Mucosa of stomach (tissue), 1 donor: ENCODE measurements around the gene TENM3.

Experiments
- H3K27me3 ChIP-seq: one replicate; pipeline ENCODE4 v1.7.0; 2013; ENCODE audit warnings: mild to moderate bottlenecking, low read length; ENCODE audit not compliant: control insufficient read depth, insufficient read depth
- H3K36me3 ChIP-seq: one replicate; pipeline ENCODE4 v1.7.0; 2013; ENCODE audit warnings: low read length; ENCODE audit not compliant: control insufficient read depth, insufficient read depth
- H3K4me1 ChIP-seq: one replicate; pipeline ENCODE4 v1.7.0; 2013; ENCODE audit warnings: mild to moderate bottlenecking, low read length; ENCODE audit not compliant: control insufficient read depth, insufficient read depth
- H3K4me3 ChIP-seq: one replicate; pipeline ENCODE4 v1.7.0; 2013; ENCODE audit warnings: low read length
- H3K9ac ChIP-seq: one replicate; pipeline ENCODE4 v1.7.0; 2013; ENCODE audit warnings: mild to moderate bottlenecking, low read length, moderate library complexity
- H3K9me3 ChIP-seq: one replicate; pipeline ENCODE4 v1.7.0; 2013; ENCODE audit warnings: mild to moderate bottlenecking, low read length, moderate library complexity; ENCODE audit not compliant: control insufficient read depth
- donor health status: Pancreatic carcinoma.

Gene TENM3

DNA sequence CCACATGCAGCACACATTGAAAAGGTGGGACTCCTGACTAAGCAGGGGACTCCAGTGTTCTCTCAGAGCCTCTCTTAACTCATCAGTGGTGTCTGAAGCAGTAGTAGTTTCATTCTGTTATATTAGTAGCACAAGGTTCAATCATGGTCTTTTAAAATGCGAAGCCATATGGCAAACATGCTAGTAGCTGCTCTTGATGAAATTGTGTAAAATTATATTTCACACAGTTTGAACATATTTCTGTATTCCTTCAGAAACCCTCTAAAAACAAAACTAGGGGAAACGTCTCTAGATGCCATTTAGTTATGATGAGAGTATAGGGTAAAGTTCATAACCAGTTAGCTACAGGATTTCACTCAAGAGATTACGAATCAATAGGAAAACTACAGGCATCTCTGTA lies 497.1 kb downstream of the TENM3 start:
- no peaks in the 10 kb centered on the region for H3K9me3 ChIP-seq
- H3K27me3 ChIP-seq, result no peaks in the 10 kb centered on the region
- H3K36me3 ChIP-seq, result no peaks in the 10 kb centered on the region
- H3K4me3 ChIP-seq, result no peak overlapping the region
- H3K4me1 ChIP-seq, result no peaks in the 10 kb centered on the region
- no peak overlapping the region for H3K9ac ChIP-seq

DNA sequence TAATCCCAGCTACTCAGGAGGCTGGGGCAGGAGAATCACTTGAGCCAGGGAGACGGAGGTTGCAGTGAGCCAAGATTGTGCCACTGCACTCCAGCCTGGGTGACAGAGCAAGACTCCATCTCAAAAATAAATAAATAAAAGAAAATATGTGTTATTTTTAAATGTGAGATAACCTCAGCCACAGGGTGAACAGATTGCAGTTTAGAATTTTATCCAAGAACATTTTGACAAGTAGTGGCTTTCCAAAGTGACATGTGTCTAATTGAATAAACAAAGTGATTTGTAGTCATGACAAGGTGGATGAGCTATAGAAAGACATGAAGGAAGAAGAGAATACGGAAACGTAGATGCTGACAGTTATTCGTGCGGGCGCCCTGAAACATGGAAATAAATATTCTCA lies 497.9 kb downstream of the TENM3 start:
- H3K27me3 ChIP-seq, result no peaks in the 10 kb centered on the region
- H3K36me3 ChIP-seq, result no peaks in the 10 kb centered on the region
- H3K4me3 ChIP-seq, result no peak overlapping the region
- no peak overlapping the region for H3K9ac ChIP-seq
- no peaks in the 10 kb centered on the region for H3K9me3 ChIP-seq
- no peaks in the 10 kb centered on the region for H3K4me1 ChIP-seq

- Histone ChIP-seq H3K27me3 (no peaks in the 10 kb centered on the region), H3K4me1 (no peaks in the 10 kb centered on the region), H3K9me3 (no peaks in the 10 kb centered on the region)
Measured at GRCh38 chr4:182741914-182742313, 498.7 kb downstream of the TENM3 start.

DNA sequence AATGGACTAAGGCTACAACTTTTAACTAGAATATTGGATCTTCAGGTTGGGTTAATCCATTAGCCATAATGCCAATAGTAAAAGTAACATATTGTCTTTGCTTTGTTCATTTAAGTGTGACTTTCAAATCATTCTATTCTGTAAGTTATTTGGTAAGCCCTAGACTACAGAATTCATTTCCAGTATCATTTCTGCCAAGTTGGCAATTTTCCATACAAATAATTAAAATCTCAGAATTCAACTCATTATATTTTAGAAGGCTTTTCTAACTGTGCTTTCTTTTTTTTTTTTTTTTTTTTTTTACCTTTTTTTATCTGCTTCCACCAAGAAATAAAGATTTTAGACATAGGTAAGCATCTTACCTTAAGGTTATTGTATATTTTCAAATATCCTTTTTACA lies 500.6 kb downstream of the TENM3 start:
- Histone ChIP-seq H3K9me3 (no peaks in the 10 kb centered on the region), H3K36me3 (no peaks in the 10 kb centered on the region), H3K27me3 (no peaks in the 10 kb centered on the region), H3K4me3 (no peak overlapping the region), H3K9ac (no peak overlapping the region), H3K4me1 (no peaks in the 10 kb centered on the region)

More at GRCh38 chr4:182741914-182742313, 498.7 kb downstream of the TENM3 start:
- Histone ChIP-seq H3K36me3 (no peaks in the 10 kb centered on the region), H3K9ac (no peak overlapping the region), H3K4me3 (no peak overlapping the region)

DNA sequence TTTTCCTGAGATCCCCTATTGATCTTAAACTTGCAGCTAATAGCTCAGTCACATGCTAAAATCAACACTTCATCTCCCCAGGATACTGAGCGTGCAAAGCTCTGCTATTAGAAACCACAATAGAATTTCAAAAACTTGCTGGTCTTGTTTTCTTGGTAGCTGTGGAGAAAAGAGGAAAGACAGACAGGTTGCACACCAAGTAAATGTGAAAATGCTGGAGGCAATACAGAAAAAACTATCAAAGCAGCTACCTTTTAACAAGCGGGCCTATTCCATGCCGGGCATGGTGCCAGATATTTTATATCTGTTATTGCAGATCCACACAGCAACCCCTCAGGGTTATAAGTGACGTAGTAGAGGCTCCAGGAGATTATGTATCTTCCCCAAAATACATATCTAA lies 502.0 kb downstream of the TENM3 start:
- H3K4me3 ChIP-seq, result no peak overlapping the region
- no peaks in the 10 kb centered on the region for H3K36me3 ChIP-seq
- H3K4me1 ChIP-seq, result no peaks in the 10 kb centered on the region

GRCh38 chr4:182746876-182747275 lies 503.7 kb downstream of the TENM3 start:
- Histone ChIP-seq H3K4me1 (no peaks in the 10 kb centered on the region), H3K27me3 (no peaks in the 10 kb centered on the region), H3K9me3 (no peaks in the 10 kb centered on the region), H3K9ac (no peak overlapping the region), H3K36me3 (no peaks in the 10 kb centered on the region), H3K4me3 (no peak overlapping the region)

More for the DNA sequence above, 502.0 kb downstream of the TENM3 start:
- Histone ChIP-seq H3K9ac (no peak overlapping the region), H3K9me3 (no peaks in the 10 kb centered on the region), H3K27me3 (no peaks in the 10 kb centered on the region)

- H3K4me3 ChIP-seq, result no peak overlapping the region
- H3K9ac ChIP-seq, result no peak overlapping the region
- no peaks in the 10 kb centered on the region for H3K4me1 ChIP-seq
Measured at GRCh38 chr4:182748283-182748682, 505.1 kb downstream of the TENM3 start.

DNA sequence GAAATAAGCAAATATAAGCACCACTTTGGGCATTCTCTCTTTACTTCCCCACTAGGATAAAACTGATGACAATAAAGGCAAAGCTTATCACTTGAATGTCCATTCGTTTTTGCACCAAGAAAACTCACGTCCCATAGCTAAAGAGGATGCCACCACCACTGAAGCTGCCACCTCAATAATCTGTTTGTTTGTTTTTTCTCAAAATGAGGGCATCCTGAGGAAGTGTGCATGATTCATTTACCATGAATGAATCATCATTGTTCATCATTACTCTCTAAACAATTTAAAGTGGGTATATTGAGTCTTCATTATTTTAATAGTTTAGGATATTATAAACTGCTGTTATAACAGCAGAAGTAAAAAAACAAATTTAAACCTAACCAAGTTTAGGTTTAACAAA lies 505.7 kb downstream of the TENM3 start:
- H3K9ac ChIP-seq, result no peak overlapping the region
- no peaks in the 10 kb centered on the region for H3K4me1 ChIP-seq
- no peaks in the 10 kb centered on the region for H3K27me3 ChIP-seq
- H3K9me3 ChIP-seq, result no peaks in the 10 kb centered on the region
- H3K36me3 ChIP-seq, result no peaks in the 10 kb centered on the region
- H3K4me3 ChIP-seq, result no peak overlapping the region

More at GRCh38 chr4:182748283-182748682, 505.1 kb downstream of the TENM3 start:
- Histone ChIP-seq H3K9me3 (no peaks in the 10 kb centered on the region), H3K36me3 (no peaks in the 10 kb centered on the region), H3K27me3 (no peaks in the 10 kb centered on the region)

DNA sequence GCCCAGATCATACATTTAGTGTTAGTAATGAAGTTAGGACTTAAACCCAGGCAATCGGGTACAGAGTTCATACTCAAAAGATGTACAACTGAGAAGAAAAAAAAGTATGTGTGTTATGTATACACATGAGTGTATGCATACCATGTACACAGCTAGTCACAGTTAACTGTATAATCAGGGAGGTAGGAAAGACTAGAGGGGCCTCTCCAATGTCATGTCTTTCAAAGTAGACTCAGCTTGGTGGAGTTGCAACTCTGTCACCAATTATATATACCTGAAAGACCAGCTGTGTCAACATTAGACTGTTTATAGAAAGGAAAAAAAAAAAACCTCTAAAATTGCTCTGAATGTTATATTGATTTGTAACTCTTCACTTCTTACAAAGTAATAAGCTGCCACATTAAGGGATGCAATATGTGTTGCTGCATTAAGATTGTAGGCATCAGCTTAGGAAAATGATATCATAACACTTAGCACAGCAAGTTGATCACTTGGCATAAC lies 506.5 kb downstream of the TENM3 start:
- no peaks in the 10 kb centered on the region for H3K9me3 ChIP-seq
- no peak overlapping the region for H3K9ac ChIP-seq
- H3K4me3 ChIP-seq, result no peak overlapping the region
- no peaks in the 10 kb centered on the region for H3K36me3 ChIP-seq
- H3K4me1 ChIP-seq, result no peaks in the 10 kb centered on the region
- no peaks in the 10 kb centered on the region for H3K27me3 ChIP-seq

DNA sequence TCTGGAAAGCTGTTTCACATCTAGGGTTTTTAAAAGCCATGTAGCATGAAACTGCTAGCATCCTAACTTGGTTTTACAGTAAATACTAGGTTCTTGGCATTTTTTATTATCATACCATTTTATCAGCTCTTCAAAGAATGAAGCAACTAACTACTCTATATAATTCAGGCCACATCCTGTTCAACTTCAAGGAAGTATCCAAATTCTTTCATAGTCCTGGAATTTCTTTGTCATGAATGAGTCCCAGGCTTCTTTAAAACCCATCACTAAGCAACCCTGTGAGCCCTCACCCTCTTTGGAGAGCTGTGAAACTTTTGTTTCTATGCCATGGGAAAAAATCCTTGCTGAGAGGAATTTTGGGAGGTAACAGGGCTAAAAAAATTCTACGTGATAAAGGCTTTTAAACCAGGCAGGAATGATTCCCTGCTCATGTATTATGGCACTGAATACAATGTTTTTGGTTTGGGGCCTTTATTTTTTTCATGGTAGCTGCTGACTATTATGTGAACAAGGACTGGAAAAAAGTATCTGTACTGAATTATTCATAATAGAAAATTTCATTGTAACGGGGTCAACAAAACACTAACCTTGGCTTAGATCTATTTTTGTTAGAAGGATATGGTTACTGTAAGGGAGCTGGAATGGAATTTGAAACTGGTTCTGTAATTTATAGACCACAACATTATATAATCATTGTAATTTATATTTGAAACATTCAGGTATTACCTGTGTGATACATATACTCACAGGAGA lies 509.1 kb downstream of the TENM3 start:
- no peaks in the 10 kb centered on the region for H3K27me3 ChIP-seq
- no peaks in the 10 kb centered on the region for H3K9me3 ChIP-seq
- no peaks in the 10 kb centered on the region for H3K4me1 ChIP-seq
- H3K36me3 ChIP-seq, result no peaks in the 10 kb centered on the region
- H3K4me3 ChIP-seq, result no peak overlapping the region
- no peak overlapping the region for H3K9ac ChIP-seq

- no peaks in the 10 kb centered on the region for H3K9me3 ChIP-seq
- no peaks in the 10 kb centered on the region for H3K4me1 ChIP-seq
- no peaks in the 10 kb centered on the region for H3K36me3 ChIP-seq
- H3K9ac ChIP-seq, result no peak overlapping the region
- no peaks in the 10 kb centered on the region for H3K27me3 ChIP-seq
- no peak overlapping the region for H3K4me3 ChIP-seq
Measured at GRCh38 chr4:182754895-182755294, 511.7 kb downstream of the TENM3 start.

DNA sequence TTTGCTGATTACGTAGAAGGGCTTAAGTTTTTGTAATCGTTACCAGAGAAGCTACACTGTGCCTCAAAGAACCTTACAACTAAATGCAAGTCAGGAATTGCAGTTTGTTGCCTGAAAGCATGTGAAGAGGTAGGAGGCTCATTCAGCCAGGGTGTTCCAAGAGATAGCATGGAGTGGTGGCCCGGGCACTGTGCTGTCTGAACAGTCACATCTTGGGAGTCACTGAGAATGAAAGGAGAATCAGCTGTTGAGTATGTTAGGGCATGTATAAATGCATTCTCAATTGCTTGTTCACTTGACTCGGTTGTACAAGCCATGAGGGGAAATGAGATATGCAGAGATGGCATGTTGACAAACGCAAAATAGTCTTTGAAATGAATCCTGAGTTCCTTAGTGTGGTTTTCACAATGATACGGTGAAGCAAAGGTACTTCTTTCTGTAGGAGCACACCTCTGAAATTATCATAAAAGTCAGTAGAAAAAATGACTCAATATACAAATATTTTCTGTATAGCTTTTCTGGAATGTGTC lies 513.0 kb downstream of the TENM3 start:
- Histone ChIP-seq H3K9me3 (no peaks in the 10 kb centered on the region), H3K4me3 (no peak overlapping the region), H3K9ac (no peak overlapping the region), H3K4me1 (no peaks in the 10 kb centered on the region), H3K27me3 (no peaks in the 10 kb centered on the region), H3K36me3 (no peaks in the 10 kb centered on the region)
